Islet precursor cell (in vitro differentiated cells): ENCODE measurements around the gene RAB9A.
"Not testable (repeated sequence)": the region's sequence is repeated elsewhere in the genome, so short reads cannot be mapped to it uniquely, and the experiment has no call there.

Experiments used
- DNase-seq: peaks from one replicate; pipeline ENCODE4 v3.0.0-alpha.2; 2018

RAB9A gene

GRCh38 chrX:13670197-13670596 is 18.7 kb upstream of the RAB9A start:
- DNase-seq, result no peak

- no peak for DNase-seq
Observed at GRCh38 chrX:13673016-13673415, 15.9 kb upstream of the RAB9A start.

- DNase-seq, result no peak
Observed at GRCh38 chrX:13676885-13677284, 12.0 kb upstream of the RAB9A start.

GRCh38 chrX:13679700-13680099 is 9.2 kb upstream of the RAB9A start:
- not testable (repeated sequence) for DNase-seq

DNA sequence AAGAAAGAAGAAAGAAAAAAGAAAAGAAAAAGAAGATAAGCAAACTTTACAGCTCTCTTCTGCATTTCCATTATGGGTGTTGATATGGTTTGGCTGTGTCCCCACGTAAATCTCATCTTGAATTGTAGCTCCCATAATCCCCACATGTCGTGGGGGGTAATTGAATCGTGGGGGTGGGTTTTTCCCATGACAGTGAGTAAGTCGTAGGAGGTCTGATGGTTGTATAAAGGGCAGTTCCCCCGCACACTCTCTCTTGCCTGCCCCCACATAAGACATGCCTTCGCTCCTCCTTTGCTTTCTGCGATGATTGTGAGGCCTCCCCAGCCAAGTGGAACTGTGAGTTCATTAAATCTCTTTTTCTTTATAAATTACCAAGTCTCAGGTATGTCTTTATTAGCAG is 7.3 kb upstream of the RAB9A start:
- no peak for DNase-seq

- DNase-seq, result no peak
Observed at GRCh38 chrX:13684361-13684760, 4.6 kb upstream of the RAB9A start.

DNA sequence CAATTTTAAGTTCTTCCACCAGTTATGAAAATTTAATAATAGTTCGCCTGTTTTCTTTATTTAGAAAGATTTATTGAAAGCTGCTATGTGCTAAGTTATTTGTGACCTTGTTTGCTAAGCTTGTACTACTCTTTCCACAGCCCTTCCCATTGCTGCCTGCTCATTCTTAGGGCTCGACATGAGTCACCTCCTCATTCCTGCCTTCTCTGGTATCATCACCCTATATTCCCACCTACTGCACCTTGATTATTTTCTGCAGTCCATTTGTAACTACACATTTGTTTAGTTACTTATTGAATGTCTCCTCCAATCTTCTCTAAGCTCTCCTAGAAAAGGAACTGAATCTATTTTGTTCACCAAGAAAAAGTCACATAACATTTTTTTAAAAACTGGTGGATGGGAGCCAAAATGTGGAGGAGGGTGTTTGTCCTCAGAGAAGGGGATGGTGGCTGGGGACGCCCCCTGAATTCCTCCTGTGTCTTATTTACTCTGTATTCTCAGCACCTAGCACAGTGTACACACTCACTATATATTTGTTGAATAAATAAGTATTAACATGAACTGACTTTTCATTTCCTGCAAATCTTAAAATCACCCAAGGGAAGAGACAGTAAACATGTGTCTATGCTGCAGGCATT is 3.7 kb upstream of the RAB9A start:
- DNase-seq, result no peak

DNA sequence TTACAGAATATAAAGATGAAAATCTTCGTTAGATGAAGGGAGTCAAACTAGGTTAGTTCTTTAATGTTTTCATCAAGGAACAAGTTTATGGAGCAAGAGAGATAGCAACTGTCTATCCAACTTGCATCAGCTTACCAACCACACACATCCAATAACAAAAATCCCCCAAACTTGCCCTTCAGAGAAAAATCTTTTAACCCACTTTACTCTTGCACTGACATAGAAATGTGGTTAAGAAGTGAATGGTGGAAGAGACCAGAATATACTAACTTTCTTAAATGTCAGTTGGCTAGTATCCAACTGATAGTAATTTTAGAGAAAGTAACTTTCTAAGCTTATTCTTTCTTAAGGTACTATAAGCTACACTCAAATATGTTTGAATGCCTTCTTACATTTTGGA is 1.7 kb upstream of the RAB9A start:
- DNase-seq, result no peak

DNA sequence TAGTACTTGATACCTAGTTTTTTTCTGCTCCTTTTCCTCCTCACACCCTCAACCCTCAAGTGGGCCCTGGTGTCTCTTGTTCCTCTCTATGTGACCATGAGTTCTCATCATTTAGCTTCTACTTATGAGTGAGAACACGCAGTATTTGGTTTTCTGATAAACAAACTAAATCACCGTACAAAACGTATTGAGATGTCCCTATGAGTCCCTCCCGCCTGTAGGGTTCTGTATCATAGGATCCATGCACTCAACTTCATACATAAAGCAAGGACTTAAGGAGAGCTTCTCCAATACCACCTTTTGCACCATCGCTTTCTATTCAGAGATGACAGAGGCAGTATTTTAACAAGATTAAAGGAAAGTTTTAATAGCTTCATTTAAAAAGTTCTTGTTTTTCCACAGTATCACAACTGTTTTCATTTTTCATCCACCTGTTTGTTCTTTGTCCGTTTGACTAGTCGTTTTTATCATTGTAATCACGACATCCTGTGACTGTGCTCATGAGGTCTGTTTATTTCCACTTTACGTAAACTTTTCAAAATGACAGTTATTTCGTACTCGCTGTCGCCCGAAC is 457 bp upstream of the RAB9A start:
- DNase-seq, result no peak

- no peak for DNase-seq
Observed at GRCh38 chrX:13689741-13690211, 848 bp downstream of the RAB9A start.

DNA sequence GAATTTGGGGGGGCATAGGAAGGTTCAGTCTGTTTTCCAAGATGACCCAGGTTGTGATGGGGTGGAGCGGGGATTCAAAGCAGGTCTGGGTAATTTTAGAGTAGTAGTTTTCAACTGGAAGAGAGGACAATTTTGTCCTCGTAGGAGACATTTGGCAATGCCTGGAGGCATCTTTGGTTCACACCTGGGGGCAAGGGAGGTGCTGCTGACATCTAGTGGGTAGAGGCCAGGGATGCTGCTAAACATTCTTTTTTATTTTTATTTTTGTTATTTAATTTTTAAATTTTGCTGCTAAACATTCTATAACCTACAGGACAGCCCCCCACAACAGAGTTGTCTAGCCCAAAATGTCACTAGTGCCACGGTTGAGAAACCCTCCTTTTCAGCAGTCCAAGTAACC is 1.9 kb downstream of the RAB9A start:
- no peak for DNase-seq

DNA sequence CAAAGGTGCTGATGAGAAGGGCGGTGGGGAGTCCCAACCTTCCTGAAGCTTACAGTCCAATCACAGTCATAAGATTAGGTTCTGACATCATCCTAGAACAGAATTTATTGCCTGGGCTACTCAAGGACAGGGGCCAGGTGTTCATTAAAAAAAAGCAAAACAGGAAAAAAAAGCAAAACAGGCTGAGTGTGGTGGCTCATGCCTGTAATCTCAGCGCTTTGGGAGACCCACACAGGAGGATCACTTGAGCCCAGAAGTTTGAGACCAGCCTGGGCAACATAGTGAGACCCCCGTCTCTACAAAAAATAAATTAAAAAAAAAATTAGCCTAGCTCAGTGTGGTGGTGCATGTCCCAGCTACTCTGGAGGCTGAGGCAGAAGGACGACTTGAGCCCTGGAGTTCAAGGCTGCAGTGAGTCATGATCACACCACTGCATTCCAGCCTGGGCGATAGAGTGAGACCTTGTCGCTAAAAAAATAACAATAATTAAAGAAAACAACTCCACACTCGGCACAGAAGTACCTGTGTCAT is 3.0 kb downstream of the RAB9A start:
- DNase-seq, result no peak

DNA sequence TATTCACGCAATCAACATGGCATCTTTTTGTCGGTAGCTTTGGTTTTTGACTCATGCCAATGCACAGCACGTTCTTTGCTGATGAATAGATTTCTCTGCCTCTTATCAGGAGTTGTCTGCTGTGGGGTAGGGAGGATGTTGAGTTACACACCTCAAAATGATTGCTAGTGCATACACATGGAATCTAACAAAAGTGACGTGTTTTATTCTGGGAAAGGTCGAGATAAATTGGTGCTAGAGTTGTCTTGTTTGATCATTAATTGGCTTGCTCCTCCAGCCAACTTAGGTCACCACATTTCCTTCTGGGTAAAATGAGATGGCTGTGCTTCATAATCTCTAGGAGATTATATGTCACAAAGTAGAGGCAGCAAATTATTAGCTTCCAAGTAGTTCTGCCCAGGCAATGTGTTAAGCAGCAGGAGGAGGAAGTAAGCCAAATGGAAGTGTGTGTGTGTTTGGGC is 3.9 kb downstream of the RAB9A start:
- no peak for DNase-seq

- DNase-seq, result no peak
Observed at GRCh38 chrX:13693341-13693961, 4.5 kb downstream of the RAB9A start.

GRCh38 chrX:13694359-13694758 is 5.4 kb downstream of the RAB9A start:
- DNase-seq, result no peak

- no peak for DNase-seq
Observed at GRCh38 chrX:13694983-13695382, 6.1 kb downstream of the RAB9A start.

DNA sequence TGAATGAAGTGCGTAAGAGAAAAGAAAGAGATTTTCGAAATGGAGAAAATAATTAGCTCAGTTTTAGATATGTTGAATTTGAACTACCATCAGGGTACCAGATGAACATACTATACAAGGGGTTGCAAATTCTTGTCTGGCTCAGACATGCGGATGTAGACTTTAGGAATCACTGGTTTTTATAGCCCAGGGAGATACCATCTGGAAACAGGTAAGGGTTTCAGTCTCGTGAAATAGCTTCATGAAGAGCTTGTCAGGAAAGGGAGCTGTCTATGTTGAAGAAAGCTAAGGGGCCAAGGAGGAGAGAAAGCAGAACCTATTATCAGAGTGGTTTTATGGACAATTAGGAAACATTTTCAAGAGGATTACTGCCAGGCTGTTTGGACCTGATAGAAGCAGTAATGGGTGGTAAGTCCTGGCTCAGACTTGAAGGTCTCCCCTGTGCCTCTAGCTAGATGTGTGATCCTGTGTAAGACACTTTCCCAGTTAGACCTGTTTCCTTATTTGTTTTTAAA is 6.7 kb downstream of the RAB9A start:
- no peak for DNase-seq

- no peak for DNase-seq
Observed at GRCh38 chrX:13697455-13697854, 8.5 kb downstream of the RAB9A start.

- DNase-seq, result no peak
Observed at GRCh38 chrX:13697976-13698375, 9.0 kb downstream of the RAB9A start.

DNA sequence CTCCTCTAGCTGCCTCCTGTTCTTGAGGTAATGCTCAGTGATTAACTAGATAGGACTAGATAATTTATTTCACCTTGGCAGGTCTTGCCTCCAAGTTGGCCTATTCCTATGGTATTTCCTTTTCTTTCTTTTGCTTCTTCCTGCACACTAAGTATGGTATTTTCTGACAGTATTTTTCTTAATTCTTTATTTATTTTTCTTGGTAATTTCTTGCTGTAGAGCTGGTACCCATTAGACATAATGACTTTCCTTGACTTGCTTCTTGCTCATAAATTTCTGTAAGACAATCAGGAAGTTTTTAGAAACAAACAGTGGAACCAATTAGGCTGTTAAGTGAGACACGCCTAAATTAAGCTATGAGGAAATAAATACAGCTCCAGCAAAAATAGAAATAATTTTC is 9.5 kb downstream of the RAB9A start:
- no peak for DNase-seq

DNA sequence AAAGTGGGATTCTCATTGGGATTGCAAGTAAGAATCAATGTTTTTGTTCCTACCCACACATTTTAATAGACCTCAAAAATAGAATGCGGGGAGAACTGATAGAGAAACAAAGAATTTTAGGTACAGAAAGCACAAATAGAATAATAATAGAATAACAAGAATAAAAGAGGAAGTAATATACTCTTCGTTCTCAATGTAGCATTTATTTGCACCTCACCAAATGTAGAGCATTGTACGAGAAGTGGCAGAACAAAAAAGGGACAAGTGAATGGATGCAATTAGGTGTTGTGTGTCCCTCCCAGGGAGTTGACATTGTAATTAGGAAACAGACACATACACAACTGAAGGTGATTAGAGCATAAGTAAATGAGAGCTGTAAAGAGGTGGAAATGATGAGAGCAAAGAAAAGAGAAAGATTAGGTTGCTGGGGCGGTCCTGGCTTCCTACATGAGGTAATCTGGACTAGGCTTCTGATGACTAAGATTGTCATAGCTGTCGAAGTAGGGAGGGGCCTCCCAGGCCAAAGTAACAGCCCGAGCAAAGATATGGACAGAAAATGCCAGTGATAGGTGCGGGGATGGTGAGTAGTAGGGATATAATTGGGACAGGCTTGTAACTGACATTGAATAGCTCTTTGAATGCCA is 10.4 kb downstream of the RAB9A start:
- no peak for DNase-seq

GRCh38 chrX:13700380-13700779 is 11.5 kb downstream of the RAB9A start:
- DNase-seq, result no peak

DNA sequence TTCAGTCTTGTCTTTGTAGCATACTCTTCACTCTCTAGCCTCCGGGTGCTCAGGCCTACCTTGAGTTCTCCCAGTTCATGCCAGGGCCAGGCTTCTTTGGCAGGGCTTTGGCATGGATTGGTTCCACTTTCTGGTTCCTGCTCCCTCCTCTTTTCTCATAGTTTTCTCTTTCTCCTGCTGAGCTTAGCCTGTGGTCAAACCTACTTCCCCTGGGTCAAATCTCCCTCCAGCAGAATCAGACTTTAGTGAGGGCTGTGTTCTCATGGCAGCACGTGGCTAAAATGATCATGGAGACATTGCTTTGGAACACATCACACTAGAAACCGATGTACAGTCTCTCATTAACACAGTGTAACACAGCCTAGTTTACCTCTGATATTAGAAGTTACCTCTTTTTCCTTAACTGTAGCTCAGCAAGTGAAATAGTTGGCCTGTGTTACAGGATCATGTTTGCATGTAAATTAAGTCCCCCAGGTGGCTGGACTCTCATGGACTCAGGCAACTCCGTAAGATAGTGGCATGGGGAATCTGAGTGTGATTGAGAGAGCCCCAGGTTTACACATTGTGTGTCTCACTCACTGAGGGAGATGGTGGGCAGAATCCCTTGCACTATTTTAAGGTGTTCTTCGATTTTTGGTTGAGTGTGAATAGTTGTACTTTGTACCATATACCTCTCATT is 13.3 kb downstream of the RAB9A start:
- DNase-seq, result no peak
